ENCODE measurements around the gene TNFSF13B. TPM values are rescaled to one million over a fixed set of nuclear protein-coding genes. Genes with fewer than 3 reads are reported as not detected.

Gene TNFSF13B
- total and polyA plus RNA-seq, 2 donors (not counting 3 experiments of a cell fraction or from before 2014, with no cell fraction given) = 0.18 to 1.2 TPM

DNA sequence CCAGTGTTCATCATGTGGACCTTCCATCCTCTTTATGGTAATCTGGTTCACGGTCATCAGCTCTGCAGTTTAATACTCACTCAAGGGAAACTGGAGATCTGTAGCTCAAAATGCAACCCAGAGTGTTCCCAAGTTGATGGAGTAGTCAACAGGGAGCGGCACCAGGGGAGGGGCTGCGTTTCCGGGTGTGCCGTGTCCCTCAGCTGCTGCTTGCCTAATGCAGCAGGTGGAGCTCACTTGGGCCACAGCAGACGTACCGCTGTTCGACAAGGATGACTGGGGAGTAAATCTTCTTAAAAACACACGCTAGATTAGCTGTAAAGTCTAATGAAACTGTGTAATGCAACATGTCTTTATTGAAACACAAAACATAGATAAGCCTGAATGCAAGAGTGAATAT, 81.1 kb downstream of the TNFSF13B start:
- no peaks in the 10 kb centered on the region for H3K4me1 ChIP-seq (ENCODE audit: control insufficient read depth, extremely low read depth, insufficient read depth, low read length)
- H2AFZ ChIP-seq (ENCODE audit: low read depth, low read length) = no peak overlapping the region
- intact Hi-C loops (cut with micrococcal nuclease) (no loop called here), dilution Hi-C loops (cut with MboI; ENCODE audit: extremely low pct_ligation_motif_present, low sequenced_read_pairs) (no loop called here)
- TF ChIP-seq POLR2AphosphoS5 (IDR thresholded peaks at IDR 0.05; ENCODE audit: insufficient read depth, low read depth, low read length) (no peak), JUN (IDR thresholded peaks at IDR 0.05; ENCODE audit: borderline replicate concordance, insufficient read depth, insufficient read length, low read depth) (no peak), GATA2 (IDR thresholded peaks at IDR 0.05; ENCODE audit: insufficient read depth, insufficient read length, low read depth, low read length) (no peak), POLR2A (IDR thresholded peaks at IDR 0.05; ENCODE audit: low read depth, low read length) (no peak), MYC (IDR thresholded peaks at IDR 0.05; ENCODE audit: low read depth, low read length) (no peak), FOS (IDR thresholded peaks at IDR 0.05; ENCODE audit: borderline replicate concordance, insufficient read depth, low read length) (no peak), EZH2 (IDR thresholded peaks at IDR 0.05; ENCODE audit: borderline replicate concordance, low read depth, low read length, severe bottlenecking) (no peak)
- TF ChIP-seq, protein P1, sequence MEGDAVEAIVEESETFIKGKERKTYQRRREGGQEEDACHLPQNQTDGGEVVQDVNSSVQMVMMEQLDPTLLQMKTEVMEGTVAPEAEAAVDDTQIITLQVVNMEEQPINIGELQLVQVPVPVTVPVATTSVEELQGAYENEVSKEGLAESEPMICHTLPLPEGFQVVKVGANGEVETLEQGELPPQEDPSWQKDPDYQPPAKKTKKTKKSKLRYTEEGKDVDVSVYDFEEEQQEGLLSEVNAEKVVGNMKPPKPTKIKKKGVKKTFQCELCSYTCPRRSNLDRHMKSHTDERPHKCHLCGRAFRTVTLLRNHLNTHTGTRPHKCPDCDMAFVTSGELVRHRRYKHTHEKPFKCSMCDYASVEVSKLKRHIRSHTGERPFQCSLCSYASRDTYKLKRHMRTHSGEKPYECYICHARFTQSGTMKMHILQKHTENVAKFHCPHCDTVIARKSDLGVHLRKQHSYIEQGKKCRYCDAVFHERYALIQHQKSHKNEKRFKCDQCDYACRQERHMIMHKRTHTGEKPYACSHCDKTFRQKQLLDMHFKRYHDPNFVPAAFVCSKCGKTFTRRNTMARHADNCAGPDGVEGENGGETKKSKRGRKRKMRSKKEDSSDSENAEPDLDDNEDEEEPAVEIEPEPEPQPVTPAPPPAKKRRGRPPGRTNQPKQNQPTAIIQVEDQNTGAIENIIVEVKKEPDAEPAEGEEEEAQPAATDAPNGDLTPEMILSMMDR (IDR thresholded peaks at IDR 0.05; ENCODE audit: extremely low read depth in 1 of 2, insufficient read depth in 1 of 2, low read depth in 1 of 2, low read length in 2 of 2) = no peak
- TF ChIP-seq, protein P2, sequence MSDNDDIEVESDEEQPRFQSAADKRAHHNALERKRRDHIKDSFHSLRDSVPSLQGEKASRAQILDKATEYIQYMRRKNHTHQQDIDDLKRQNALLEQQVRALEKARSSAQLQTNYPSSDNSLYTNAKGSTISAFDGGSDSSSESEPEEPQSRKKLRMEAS (IDR thresholded peaks at IDR 0.05; ENCODE audit: insufficient read depth, insufficient read length) = no peak
- FAIRE-seq = no peak
- H3K4me3 ChIP-seq (replicated peaks in 1 of 3; ENCODE audit: insufficient read depth in 1 of 3, low read depth in 1 of 3, low read length in 3 of 3) = no peak overlapping the region
- no peaks in the 10 kb centered on the region for H3K9me1 ChIP-seq (replicated peaks; ENCODE audit: control insufficient read depth, extremely low read depth, insufficient read depth, low read length)
- DNase-seq (ENCODE audit: low read depth, low spot score) = no peak
- BruUV-seq (replicated peaks) = no TSS peak
- no peaks in the 10 kb centered on the region for H3K79me2 ChIP-seq (ENCODE audit: control insufficient read depth, insufficient read depth, low read length)
- no peaks in the 10 kb centered on the region for H3K9me3 ChIP-seq (replicated peaks; ENCODE audit: control insufficient read depth, insufficient read depth, low read length)
- no peak overlapping the region for H3K9ac ChIP-seq (replicated peaks; ENCODE audit: extremely low read depth, insufficient read depth, low read length)
- H3K36me3 ChIP-seq (ENCODE audit: control insufficient read depth in 2 of 2, extremely low read depth in 1 of 2, insufficient read depth in 2 of 2, low read length in 2 of 2) = no peaks in the 10 kb centered on the region
- H4K20me1 ChIP-seq (replicated peaks; ENCODE audit: control insufficient read depth, extremely low read depth, insufficient read depth, low read length) = no peaks in the 10 kb centered on the region
- CTCF ChIA-PET = interaction anchor here (1.2 kb wide), 1 partner anchor 544 kb away, joined by 3 read pairs; no protein-coding TSS in a partner anchor
- POLR2A ChIA-PET = no interaction called here
- no peak overlapping the region for H3K27ac ChIP-seq (ENCODE audit: insufficient read depth, low read depth, low read length)
- H3K27me3 ChIP-seq (ENCODE audit: control insufficient read depth in 2 of 2, insufficient read depth in 2 of 2, low read length in 2 of 2) = no peaks in the 10 kb centered on the region
- H3K4me2 ChIP-seq (ENCODE audit: insufficient read depth, low read length) = no peak overlapping the region
